NK-92 (cell line): ENCODE measurements around the gene SDHB.
"Not testable (repeated sequence)": the region's sequence is repeated elsewhere in the genome, so short reads cannot be mapped to it uniquely, and the experiment has no call there.

ENCODE experiments used
- DNase-seq: peaks from one replicate; lab custom pipeline; 2025; ENCODE audit not compliant: unreplicated experiment; lab: John Stamatoyannopoulos, UW

Gene SDHB

GRCh38 chr1:17075470-17076255 lies 21.8 kb upstream of the SDHB start:
- no peak for DNase-seq

- DNase-seq, result no peak
Observed at GRCh38 chr1:17071794-17072193, 18.0 kb upstream of the SDHB start.

GRCh38 chr1:17070163-17070525 lies 16.3 kb upstream of the SDHB start:
- no peak for DNase-seq

GRCh38 chr1:17069452-17070162 lies 15.8 kb upstream of the SDHB start:
- DNase-seq, result no peak

GRCh38 chr1:17068789-17069188 lies 15.0 kb upstream of the SDHB start:
- DNase-seq, result no peak

GRCh38 chr1:17067465-17068240 lies 13.8 kb upstream of the SDHB start:
- DNase-seq, result no peak

- no peak for DNase-seq
Observed at GRCh38 chr1:17067069-17067426, 13.2 kb upstream of the SDHB start.

GRCh38 chr1:17066361-17067068 lies 12.7 kb upstream of the SDHB start:
- DNase-seq, result no peak

- no peak for DNase-seq
Observed at GRCh38 chr1:17065666-17066065, 11.8 kb upstream of the SDHB start.

GRCh38 chr1:17062751-17063150 lies 8.9 kb upstream of the SDHB start:
- DNase-seq, result not testable (repeated sequence)

- no peak for DNase-seq
Observed at GRCh38 chr1:17061892-17062291, 8.1 kb upstream of the SDHB start.

- DNase-seq, result no peak
Observed at GRCh38 chr1:17061486-17061885, 7.7 kb upstream of the SDHB start.

- DNase-seq, result no peak
Observed at GRCh38 chr1:17060306-17060749, 6.5 kb upstream of the SDHB start.

GRCh38 chr1:17059391-17060305 lies 5.8 kb upstream of the SDHB start:
- DNase-seq, result no peak

- DNase-seq, result no peak
Observed at GRCh38 chr1:17056551-17056950, 2.7 kb upstream of the SDHB start.

- no peak for DNase-seq
Observed at GRCh38 chr1:17055801-17056200, 2.0 kb upstream of the SDHB start.

- no peak for DNase-seq
Observed at GRCh38 chr1:17053086-17053684, 647 bp downstream of the SDHB start.

GRCh38 chr1:17052641-17053040 lies 1.2 kb downstream of the SDHB start:
- DNase-seq, result no peak

- DNase-seq, result no peak
Observed at GRCh38 chr1:17052038-17052437, 1.8 kb downstream of the SDHB start.

- no peak for DNase-seq
Observed at GRCh38 chr1:17047924-17048323, 5.9 kb downstream of the SDHB start.
